CD14-positive monocyte (primary cell): Measurements from ENCODE around the gene RBM17. TPM values are rescaled to one million over a fixed set of nuclear protein-coding genes. Genes with fewer than 3 reads are reported as not detected.

ENCODE experiments used
- DNase-seq, 3 donors: peaks; one replicate each; pipeline ENCODE4 v3.0.0-alpha.2; 2011 to 2022
- H2AFZ ChIP-seq: 2 replicates; pipeline ENCODE4 v1.6.0; 2012; ENCODE audit warnings: mild to moderate bottlenecking, low read depth, low read length, inconsistent platforms; ENCODE audit not compliant: insufficient read depth, poor library complexity, severe bottlenecking
- H3K27ac ChIP-seq, 2 donors: 1 replicate in 1 of 2; 2 replicates in 1 of 2; pipeline ENCODE4 v1.5.1; 2012 to 2013; ENCODE audit warnings: low read length in 2 of 2, control low read depth in 1 of 2, inconsistent platforms in 1 of 2, low read depth in 1 of 2, mild to moderate bottlenecking in 1 of 2
- H3K27me3 ChIP-seq, 2 donors: one replicate each; pipeline versions ENCODE4 v1.6.0 to v1.6.1; 2011 to 2013; ENCODE audit warnings: low read length in 2 of 2; ENCODE audit not compliant: control insufficient read depth in 2 of 2, insufficient read depth in 2 of 2
- H3K36me3 ChIP-seq, 2 donors: replicated peaks in 1 of 2; 1 replicate in 1 of 2; 2 replicates in 1 of 2; pipeline versions ENCODE4 v1.5.1 to v1.6.1; 2012 to 2013; ENCODE audit warnings: low read length in 2 of 2, control low read depth in 1 of 2, inconsistent platforms in 1 of 2, mild to moderate bottlenecking in 1 of 2; ENCODE audit not compliant: insufficient read depth in 2 of 2, control insufficient read depth in 1 of 2
- H3K4me1 ChIP-seq, 2 donors: 1 replicate in 1 of 2; 2 replicates in 1 of 2; pipeline versions ENCODE4 v1.5.1 to v1.6.1; 2012 to 2013; ENCODE audit warnings: low read length in 2 of 2, control low read depth in 1 of 2, inconsistent platforms in 1 of 2, mild to moderate bottlenecking in 1 of 2, moderate library complexity in 1 of 2; ENCODE audit not compliant: insufficient read depth in 2 of 2, control insufficient read depth in 1 of 2
- H3K4me2 ChIP-seq: replicated peaks from 2 replicates; pipeline ENCODE3; 2012; ENCODE audit warnings: low read length, moderate library complexity, mild to moderate bottlenecking; ENCODE audit not compliant: poor library complexity, severe bottlenecking; ENCODE audit errors: extremely low read depth
- H3K4me3 ChIP-seq, 3 experiments: fragments of 200-600 bp in 1 of 3; sonication (generic) in 1 of 3; replicated peaks in 1 of 3; 1 replicate in 2 of 3; 2 replicates in 1 of 3; pipeline ENCODE4 v1.5.1; 2011 to 2013; ENCODE audit warnings: low read length in 3 of 3, mild to moderate bottlenecking in 3 of 3, control low read depth in 2 of 3, low read depth in 2 of 3, inconsistent platforms in 1 of 3, moderate library complexity in 1 of 3
- H3K79me2 ChIP-seq: 2 replicates; pipeline ENCODE4 v1.6.0; 2012; ENCODE audit warnings: mild to moderate bottlenecking, control low read depth, inconsistent platforms, low read length, moderate library complexity; ENCODE audit not compliant: insufficient read depth
- H3K9ac ChIP-seq: 2 replicates; pipeline ENCODE4 v1.6.0; 2017; ENCODE audit warnings: low read length, mild to moderate bottlenecking; ENCODE audit not compliant: insufficient read depth, poor library complexity, severe bottlenecking
- H3K9me3 ChIP-seq, 2 donors: replicated peaks in 1 of 2; 1 replicate in 1 of 2; 2 replicates in 1 of 2; pipeline versions ENCODE4 v1.5.1 to v1.6.1; 2012 to 2013; ENCODE audit warnings: low read length in 2 of 2, control low read depth in 1 of 2; ENCODE audit not compliant: control insufficient read depth in 1 of 2, insufficient read depth in 1 of 2
- H4K20me1 ChIP-seq: 2 replicates; pipeline ENCODE4 v1.6.0; 2012; ENCODE audit warnings: mild to moderate bottlenecking, low read length, control low read depth, moderate library complexity; ENCODE audit not compliant: insufficient read depth
- H3K27ac Mint-ChIP-seq, 7 donors: one replicate each; pipeline ENCODE4 v1.8.0; 2020; ENCODE audit warnings: mild to moderate bottlenecking in 7 of 7, mixed read lengths in 7 of 7, moderate library complexity in 6 of 7, inconsistent platforms in 2 of 7
- H3K27me3 Mint-ChIP-seq, 3 donors: one replicate each; pipeline ENCODE4 v1.8.0; 2021 to 2022; ENCODE audit warnings: low read depth in 3 of 3, mild to moderate bottlenecking in 3 of 3, mixed read lengths in 3 of 3, moderate library complexity in 3 of 3, inconsistent platforms in 1 of 3
- H3K36me3 Mint-ChIP-seq, 2 donors: one replicate each; pipeline ENCODE4 v1.8.0; 2020; ENCODE audit warnings: mixed read lengths in 2 of 2, inconsistent platforms in 1 of 2, mild to moderate bottlenecking in 1 of 2
- H3K4me1 Mint-ChIP-seq: one replicate; pipeline ENCODE4 v1.8.0; 2020; ENCODE audit warnings: mild to moderate bottlenecking, mixed read lengths
- H3K4me3 Mint-ChIP-seq, 2 donors: one replicate each; pipeline ENCODE4 v1.8.0; 2020; ENCODE audit warnings: mild to moderate bottlenecking in 2 of 2, mixed read lengths in 2 of 2, moderate library complexity in 1 of 2
- H3K9me3 Mint-ChIP-seq, 7 donors: one replicate each; pipeline ENCODE4 v1.8.0; 2020 to 2022; ENCODE audit warnings: mixed read lengths in 7 of 7, mild to moderate bottlenecking in 6 of 7, moderate library complexity in 6 of 7, inconsistent platforms in 2 of 7
- CTCF ChIP-seq: fragments of 200-600 bp; IDR thresholded peaks from one replicate; pipeline ENCODE4 v1.8.0; 2022; ENCODE audit warnings: antibody characterized with exemption, mild to moderate bottlenecking
- WGBS: methylation state at CpG from one replicate; pipeline ENCODE4 v1.1.5; 2013; ENCODE audit warnings: missing lambda C conversion rate; ENCODE audit not compliant: insufficient coverage; 5-methylcytosine and 5-hydroxymethylcytosine counted together
- intact Hi-C, 2 donors: fragments of 100-400 bp; cut with micrococcal nuclease; formaldehyde crosslinking; loops; one replicate each; pipeline versions ENCODE4 v1.15.0 to v1.15.1; 2023
- polyA plus RNA-seq, 3 donors: library from polyadenylated mRNA; depleted of rRNA in 1 of 3; unstranded in 2 of 3; stranded (reverse) in 1 of 3; fragments of 300-500 nt in 2 of 3; fragments of >200 nt in 1 of 3; fragmentation: Illumina TruSeq in 2 of 3; gene quantifications; 1 replicate in 2 of 3; 2 replicates in 1 of 3; pipeline ENCODE4 v1.2.3, GENCODE V29; 2012 to 2021

RBM17 gene
- polyA plus RNA-seq, 3 donors = 37.2 to 51.4 (median 44.5) TPM

- H3K4me1 ChIP-seq = peaks cover 32 to 33% of the 10 kb centered on the region in 2 donors
- peaks cover 0 to 7% of the 10 kb centered on the region in 2 donors for H3K27me3 ChIP-seq
- DNase-seq = peak; percentile 56 to 98 (median 69)
- Mint-ChIP-seq H3K27me3 (peaks cover 5 to 13% (median 6%) of the 10 kb centered on the region in 3 donors), H3K4me1 (peaks cover 41% of the 10 kb centered on the region), H3K36me3 (no peaks in the 10 kb centered on the region), H3K27ac (peak overlapping the region; percentile 16 to 92 (median 88)), H3K4me3 (peak overlapping the region; percentile 89 to 93), H3K9me3 (peaks cover 0 to 3% (median 0%) of the 10 kb centered on the region in 7 donors)
- peak overlapping the region; percentile 76 for H2AFZ ChIP-seq
- no peak for TF ChIP-seq CTCF
- H4K20me1 ChIP-seq = no peaks in the 10 kb centered on the region
- intact Hi-C loops = no loop called here
- H3K9me3 ChIP-seq = no peaks in the 10 kb centered on the region
- H3K4me2 ChIP-seq = peak overlapping the region; percentile 83
- H3K36me3 ChIP-seq = no peaks in the 10 kb centered on the region
- WGBS = 0% methylated on average over 11 of the region's 18 CpGs
- H3K9ac ChIP-seq = peak overlapping the region; percentile 66
- H3K79me2 ChIP-seq = no peaks in the 10 kb centered on the region
- H3K4me3 ChIP-seq = peak overlapping the region; percentile 35 to 78 (median 50)
- H3K27ac ChIP-seq = peak overlapping the region; percentile 30 to 69
Observed at GRCh38 chr10:6050801-6051445, 37.9 kb upstream of the RBM17 start.

GRCh38 chr10:6052247-6053221 is 36.3 kb upstream of the RBM17 start:
- no peaks in the 10 kb centered on the region for H4K20me1 ChIP-seq
- no peak for TF ChIP-seq CTCF
- Mint-ChIP-seq H3K27me3 (peaks cover 4 to 9% (median 6%) of the 10 kb centered on the region in 3 donors), H3K4me3 (peak overlapping the region; percentile 17 to 20), H3K9me3 (peaks cover 0 to 3% (median 0%) of the 10 kb centered on the region in 7 donors), H3K27ac (peak overlapping the region in 3 of 7 donors; percentile 24 to 45 (median 39)), H3K4me1 (peaks cover 40% of the 10 kb centered on the region), H3K36me3 (no peaks in the 10 kb centered on the region)
- H3K36me3 ChIP-seq = no peaks in the 10 kb centered on the region
- no peak overlapping the region for H3K4me2 ChIP-seq
- H3K27me3 ChIP-seq = peaks cover 0 to 7% of the 10 kb centered on the region in 2 donors
- no peaks in the 10 kb centered on the region for H3K9me3 ChIP-seq
- DNase-seq = peak in 1 of 3 donors; percentile 75
- no peak overlapping the region for H2AFZ ChIP-seq
- peaks cover 32 to 33% of the 10 kb centered on the region in 2 donors for H3K4me1 ChIP-seq
- no peak overlapping the region for H3K9ac ChIP-seq
- no peak overlapping the region for H3K4me3 ChIP-seq
- WGBS = 12% methylated on average over 6 of the region's 17 CpGs
- no peaks in the 10 kb centered on the region for H3K79me2 ChIP-seq
- no peak overlapping the region for H3K27ac ChIP-seq
- intact Hi-C loops = no loop called here
